Immature natural killer cell (primary cell): ENCODE measurements around the gene RGS9. TPM values are rescaled to one million over a fixed set of nuclear protein-coding genes. Genes with fewer than 3 reads are reported as not detected.

ENCODE experiments used
- DNase-seq, 3 donors: peaks; one replicate each; pipeline ENCODE4 v3.0.0; 2022; ENCODE audit warnings: mixed read lengths in 1 of 3
- H3K27ac Mint-ChIP-seq, 6 donors: one replicate each; pipeline ENCODE4 v1.8.0; 2020; ENCODE audit warnings: mixed read lengths in 6 of 6, mild to moderate bottlenecking in 5 of 6, inconsistent platforms in 4 of 6, moderate library complexity in 3 of 6
- H3K27me3 Mint-ChIP-seq, 3 donors: one replicate each; pipeline ENCODE4 v1.8.0; 2020 to 2021; ENCODE audit warnings: low read depth in 3 of 3, mild to moderate bottlenecking in 3 of 3, mixed read lengths in 3 of 3, moderate library complexity in 3 of 3, inconsistent platforms in 1 of 3
- H3K36me3 Mint-ChIP-seq, 3 donors: one replicate each; pipeline ENCODE4 v1.8.0; 2020; ENCODE audit warnings: mixed read lengths in 3 of 3, inconsistent platforms in 2 of 3, mild to moderate bottlenecking in 2 of 3
- H3K4me1 Mint-ChIP-seq, 2 donors: one replicate each; pipeline ENCODE4 v1.8.0; 2020; ENCODE audit warnings: inconsistent platforms in 2 of 2, mild to moderate bottlenecking in 2 of 2, mixed read lengths in 2 of 2, moderate library complexity in 1 of 2
- H3K4me3 Mint-ChIP-seq, 5 donors: one replicate each; pipeline ENCODE4 v1.8.0; 2020; ENCODE audit warnings: mild to moderate bottlenecking in 5 of 5, mixed read lengths in 5 of 5, inconsistent platforms in 3 of 5, moderate library complexity in 3 of 5
- H3K9me3 Mint-ChIP-seq, 6 donors: one replicate each; pipeline ENCODE4 v1.8.0; 2020; ENCODE audit warnings: mild to moderate bottlenecking in 6 of 6, mixed read lengths in 6 of 6, inconsistent platforms in 4 of 6, moderate library complexity in 3 of 6
- polyA plus RNA-seq, 3 donors: library from polyadenylated mRNA; unstranded; fragments of 300-500 nt; fragmentation: Illumina TruSeq; gene quantifications; one replicate each; pipeline ENCODE4 v1.2.3, GENCODE V29; 2021

RGS9 gene
- polyA plus RNA-seq, 3 donors from 2014 or later = 16.9 to 30.3 (median 17.5) TPM

DNA sequence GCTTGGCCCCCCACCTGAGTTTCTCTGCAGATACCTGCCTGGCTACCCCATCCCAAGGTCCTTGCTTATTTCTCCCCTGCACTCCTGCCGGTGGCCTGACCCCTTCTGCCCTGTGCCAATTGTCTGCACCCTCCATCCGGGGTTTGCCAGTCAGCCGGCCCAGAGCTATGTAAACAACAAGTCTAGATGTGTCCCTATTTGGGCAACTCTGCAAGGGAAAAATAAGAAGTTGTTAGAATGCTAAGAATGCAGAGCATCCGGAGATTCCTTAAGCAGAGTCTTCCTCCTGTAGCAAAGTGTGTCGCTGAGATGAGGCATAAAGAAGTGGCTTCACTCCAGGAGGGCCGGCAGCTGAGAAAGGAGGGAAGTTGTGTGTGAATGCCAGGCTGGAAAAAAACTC lies 46.6 kb downstream of the RGS9 start:
- Mint-ChIP-seq H3K9me3 (no peaks in the 10 kb centered on the region), H3K27ac (peak overlapping the region; percentile 4 to 85 (median 63)), H3K4me1 (peaks cover 52 to 64% of the 10 kb centered on the region in 2 donors)

DNA sequence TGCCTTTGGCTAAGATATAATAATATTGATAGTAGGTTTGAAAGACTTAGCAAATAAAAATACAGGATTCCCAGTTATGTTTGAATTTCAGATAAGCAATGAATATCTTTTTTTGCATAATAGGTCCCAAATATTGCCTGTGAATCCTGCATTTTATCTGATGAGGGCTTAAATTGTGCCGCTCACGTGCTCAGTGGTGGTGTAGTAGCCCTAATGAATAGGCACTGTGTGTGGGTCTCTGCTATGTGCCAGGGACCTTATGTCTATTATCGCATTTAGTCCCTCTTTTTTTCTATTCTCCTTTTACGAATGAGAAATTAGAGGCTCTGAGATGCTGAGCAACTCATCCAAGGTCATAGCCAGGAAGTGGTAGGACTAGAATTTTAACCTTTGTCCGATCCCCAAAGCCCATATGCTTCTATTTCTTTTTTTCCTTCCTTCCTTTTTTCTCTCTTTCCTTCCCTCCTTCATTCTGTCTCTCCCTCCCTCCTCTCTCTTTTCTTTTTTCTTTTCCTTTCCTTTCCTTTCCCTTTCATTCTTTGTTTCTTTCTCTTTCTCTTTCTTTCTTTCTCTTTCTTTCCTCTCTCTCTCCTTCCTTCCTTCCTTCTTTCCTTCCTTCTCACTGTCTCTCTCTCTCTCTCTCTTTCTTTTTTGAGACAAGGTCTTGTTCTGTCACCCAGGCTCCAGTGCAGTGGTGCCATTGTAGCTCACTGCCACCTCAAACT lies 47.2 kb downstream of the RGS9 start:
- peak overlapping the region in 5 of 6 donors; percentile 44 to 88 (median 84) for H3K27ac Mint-ChIP-seq
- peaks cover 45 to 58% of the 10 kb centered on the region in 2 donors for H3K4me1 Mint-ChIP-seq
- peaks cover 0 to 9% (median 7%) of the 10 kb centered on the region in 3 donors for H3K36me3 Mint-ChIP-seq

More for the DNA sequence above, 46.6 kb downstream of the RGS9 start:
- DNase-seq = no peak
- H3K36me3 Mint-ChIP-seq = peaks cover 0 to 4% (median under 1%) of the 10 kb centered on the region in 3 donors
- peak overlapping the region in 1 of 5 donors; percentile 21 for H3K4me3 Mint-ChIP-seq
- H3K27me3 Mint-ChIP-seq = peaks cover 5 to 15% (median 7%) of the 10 kb centered on the region in 3 donors

DNA sequence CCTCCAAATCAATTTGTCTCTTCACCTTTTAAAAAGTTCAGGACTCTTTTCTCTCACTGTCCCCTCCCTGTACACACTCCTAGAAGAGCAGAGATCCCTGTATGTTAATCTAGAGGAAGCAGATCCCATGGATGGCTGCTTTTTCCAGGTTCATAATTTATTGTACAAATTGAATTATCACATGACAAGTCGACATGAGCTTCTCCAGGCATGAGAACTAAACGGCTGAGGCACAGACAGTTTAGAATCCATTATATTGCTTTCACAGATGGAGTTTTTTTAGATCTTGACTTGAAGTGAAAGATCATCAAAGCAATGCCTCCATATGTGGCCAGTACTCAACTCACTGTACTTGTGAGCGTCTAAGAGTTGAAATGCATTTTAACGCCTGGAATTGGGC lies 47.9 kb downstream of the RGS9 start:
- Mint-ChIP-seq H3K36me3 (peaks cover 0 to 13% (median 12%) of the 10 kb centered on the region in 3 donors), H3K27me3 (peaks cover 0 to 6% (median 3%) of the 10 kb centered on the region in 3 donors), H3K27ac (peak overlapping the region in 5 of 6 donors; percentile 20 to 88 (median 61)), H3K9me3 (no peaks in the 10 kb centered on the region), H3K4me1 (peaks cover 39 to 51% of the 10 kb centered on the region in 2 donors), H3K4me3 (peak overlapping the region in 1 of 5 donors; percentile 8)
- DNase-seq = no peak

More for the DNA sequence above, 47.2 kb downstream of the RGS9 start:
- no peak for DNase-seq
- peaks cover 5 to 13% (median 5%) of the 10 kb centered on the region in 3 donors for H3K27me3 Mint-ChIP-seq
- H3K9me3 Mint-ChIP-seq = no peaks in the 10 kb centered on the region
- H3K4me3 Mint-ChIP-seq = no peak overlapping the region

DNA sequence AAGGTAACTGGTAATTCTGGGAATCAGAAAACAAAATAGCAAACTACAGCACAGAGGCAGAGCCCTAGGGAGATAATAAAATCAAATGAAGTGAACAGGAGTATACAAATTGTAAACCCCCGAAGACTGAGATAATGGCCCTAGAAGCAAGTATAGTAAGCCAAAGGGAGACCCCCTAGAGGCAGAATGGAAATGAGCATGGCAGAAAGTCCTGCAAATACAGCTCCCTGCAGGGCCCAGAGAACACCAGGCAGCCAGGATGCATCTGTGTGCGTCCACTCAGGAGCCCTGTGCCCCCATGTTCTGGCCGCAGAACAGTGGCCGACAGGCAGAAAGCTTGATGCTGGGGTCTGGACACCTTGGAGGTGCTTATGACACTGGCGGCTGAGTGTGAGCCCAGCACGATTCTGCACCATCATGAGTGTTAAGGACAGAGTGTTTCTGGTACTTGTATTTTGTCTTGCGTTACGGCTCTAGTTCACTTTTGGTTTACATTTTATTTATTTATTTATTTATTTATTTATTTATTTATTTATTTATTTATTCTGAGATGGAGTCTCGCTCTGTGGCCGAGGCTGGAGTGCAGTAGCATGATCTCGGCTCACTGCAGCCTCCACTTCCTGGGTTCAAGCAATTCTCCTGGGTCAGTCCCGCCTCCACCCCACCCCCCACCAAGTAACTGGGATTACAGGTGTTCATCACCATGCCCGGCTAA lies 48.7 kb downstream of the RGS9 start:
- Mint-ChIP-seq H3K36me3 (peaks cover 0 to 19% (median 14%) of the 10 kb centered on the region in 3 donors), H3K4me1 (peaks cover 31 to 43% of the 10 kb centered on the region in 2 donors), H3K27ac (no peak overlapping the region), H3K9me3 (no peaks in the 10 kb centered on the region), H3K27me3 (peaks cover 0 to 6% (median 3%) of the 10 kb centered on the region in 3 donors), H3K4me3 (no peak overlapping the region)
- DNase-seq = no peak

DNA sequence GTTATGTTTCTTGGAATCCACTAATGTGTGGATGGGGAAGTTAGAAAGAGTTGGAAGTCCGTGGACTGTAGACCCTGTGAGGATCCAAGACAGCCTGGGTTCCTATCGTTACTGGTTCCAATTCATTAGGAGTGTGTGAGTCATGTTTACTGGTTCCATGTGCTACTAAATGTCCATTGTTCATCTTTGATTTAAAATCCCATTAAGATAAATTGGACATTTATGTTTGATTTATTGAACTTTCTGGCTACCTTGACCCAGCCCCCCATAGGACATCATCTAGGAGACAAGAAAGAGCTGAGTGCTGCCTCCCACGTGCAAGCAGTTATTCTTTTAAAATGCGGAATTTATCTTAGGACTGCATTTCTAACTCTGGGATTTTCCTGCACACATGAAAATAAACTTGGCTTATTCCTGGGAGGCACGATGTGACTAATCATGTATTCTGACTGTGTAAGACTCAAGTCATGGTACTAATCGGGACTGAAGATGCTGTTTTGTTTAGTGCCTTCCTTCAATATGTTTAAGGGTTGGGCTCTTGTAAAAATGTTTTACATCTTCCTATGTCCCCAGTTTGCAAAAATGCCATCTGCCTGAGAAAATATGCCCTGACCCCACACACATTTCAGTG lies 53.4 kb downstream of the RGS9 start:
- no peak overlapping the region for H3K27ac Mint-ChIP-seq
- H3K27me3 Mint-ChIP-seq = peaks cover 0 to 2% (median 0%) of the 10 kb centered on the region in 3 donors
- H3K36me3 Mint-ChIP-seq = peaks cover 5 to 29% (median 28%) of the 10 kb centered on the region in 3 donors
- no peaks in the 10 kb centered on the region for H3K4me1 Mint-ChIP-seq
- H3K9me3 Mint-ChIP-seq = no peaks in the 10 kb centered on the region
- H3K4me3 Mint-ChIP-seq = no peak overlapping the region
- no peak for DNase-seq

DNA sequence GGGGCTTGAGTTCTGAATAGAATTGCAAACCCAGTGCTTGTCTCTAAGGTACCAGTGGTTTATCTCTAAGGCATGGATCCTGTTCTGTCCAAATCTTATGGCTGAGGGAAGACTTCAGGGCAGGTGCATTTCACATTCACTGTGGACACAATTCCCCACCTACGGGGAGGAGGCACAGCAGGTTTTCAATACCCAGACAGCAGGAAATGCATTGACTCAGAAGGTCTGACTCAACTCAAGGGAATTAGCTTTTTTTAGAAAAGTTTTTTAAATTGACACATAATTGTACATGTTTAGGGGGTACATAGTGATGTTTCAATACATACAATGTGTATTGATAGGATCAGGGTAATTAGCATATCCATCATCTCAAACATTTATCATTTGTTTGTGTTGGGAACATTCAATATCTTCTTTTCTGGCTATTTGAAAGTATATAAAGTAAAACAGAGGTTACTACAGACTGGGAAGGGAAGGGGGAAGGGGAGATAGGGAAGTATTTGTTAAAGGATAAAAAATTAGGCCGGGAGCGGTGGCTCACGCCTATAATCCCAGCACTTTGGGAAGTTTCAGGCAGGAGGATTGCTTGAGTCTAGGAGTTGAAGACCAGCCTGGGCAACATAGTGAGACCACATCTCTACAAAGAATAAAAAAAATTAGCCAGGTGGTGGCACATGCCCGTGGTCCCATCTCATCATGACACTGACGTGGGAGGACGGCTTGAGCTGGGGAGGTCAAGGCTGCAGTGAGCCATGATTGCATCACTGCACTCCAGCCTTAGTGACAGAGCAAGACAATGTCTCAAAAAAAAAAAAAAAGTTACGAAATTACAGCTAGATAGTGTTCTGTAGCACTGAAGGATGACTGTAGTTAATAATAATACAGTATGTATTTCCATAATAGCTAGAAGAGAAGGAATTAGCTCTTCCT lies 54.9 kb downstream of the RGS9 start:
- H3K4me3 Mint-ChIP-seq = no peak overlapping the region
- no peak for DNase-seq
- H3K27ac Mint-ChIP-seq = peak overlapping the region in 3 of 6 donors; percentile 20 to 62 (median 53)
- H3K36me3 Mint-ChIP-seq = peaks cover 5 to 29% (median 28%) of the 10 kb centered on the region in 3 donors
- H3K4me1 Mint-ChIP-seq = no peaks in the 10 kb centered on the region
- no peaks in the 10 kb centered on the region for H3K9me3 Mint-ChIP-seq
- H3K27me3 Mint-ChIP-seq = no peaks in the 10 kb centered on the region

DNA sequence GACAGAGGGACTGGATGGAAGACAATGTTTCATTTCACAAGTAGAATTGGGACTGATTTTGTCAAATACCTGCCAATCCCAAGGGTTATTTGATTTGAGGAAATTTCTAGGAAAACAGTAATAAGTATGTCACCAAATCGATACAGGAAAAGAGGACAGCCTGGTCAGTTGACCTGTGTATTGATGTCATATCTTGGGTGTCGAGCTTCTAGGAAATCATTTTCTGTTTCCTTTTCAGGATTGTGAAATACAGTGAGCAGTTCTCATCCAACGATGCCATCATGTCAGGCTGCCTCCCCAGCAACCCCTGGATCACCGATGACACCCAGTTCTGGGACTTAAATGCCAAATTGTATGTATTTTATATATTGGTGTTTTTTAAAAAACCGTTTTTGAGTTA lies 56.1 kb downstream of the RGS9 start:
- Mint-ChIP-seq H3K9me3 (no peaks in the 10 kb centered on the region), H3K36me3 (peaks cover 5 to 29% (median 28%) of the 10 kb centered on the region in 3 donors), H3K4me3 (no peak overlapping the region), H3K27me3 (no peaks in the 10 kb centered on the region), H3K27ac (no peak overlapping the region), H3K4me1 (peaks cover under 1 to 1% of the 10 kb centered on the region in 2 donors)
- no peak for DNase-seq

DNA sequence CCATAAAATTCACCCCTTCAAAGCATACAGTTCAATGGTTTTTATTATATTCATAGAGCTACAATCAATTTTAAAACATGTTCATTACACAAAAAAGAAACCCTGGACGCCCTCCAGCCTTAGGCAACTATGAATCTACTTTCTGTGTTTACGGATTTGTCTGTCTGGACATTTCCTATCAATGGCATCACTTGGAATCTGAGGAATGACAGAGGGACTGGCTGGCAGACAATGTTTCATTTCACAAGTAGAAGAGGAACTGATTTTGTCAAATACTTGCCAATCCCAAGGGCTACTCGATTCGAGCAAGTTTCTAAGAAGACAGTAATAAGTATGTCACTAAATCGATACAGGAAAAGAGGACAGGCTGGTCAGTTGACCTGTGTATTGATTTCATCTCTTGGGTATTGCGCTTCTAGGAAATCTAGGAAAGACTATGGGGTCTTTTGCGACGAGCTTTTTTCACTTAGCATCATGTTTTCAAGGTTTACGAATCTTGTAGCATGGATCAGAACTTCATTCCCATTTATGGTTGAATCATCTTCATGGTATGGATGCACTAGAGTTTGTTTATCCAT lies 56.6 kb downstream of the RGS9 start:
- no peak overlapping the region for H3K4me3 Mint-ChIP-seq
- peaks cover 5 to 28% (median 27%) of the 10 kb centered on the region in 3 donors for H3K36me3 Mint-ChIP-seq
- no peak for DNase-seq
- no peaks in the 10 kb centered on the region for H3K27me3 Mint-ChIP-seq
- peaks cover 5 to 6% of the 10 kb centered on the region in 2 donors for H3K4me1 Mint-ChIP-seq
- H3K27ac Mint-ChIP-seq = peak overlapping the region in 5 of 6 donors; percentile 22 to 47 (median 29)
- no peaks in the 10 kb centered on the region for H3K9me3 Mint-ChIP-seq

DNA sequence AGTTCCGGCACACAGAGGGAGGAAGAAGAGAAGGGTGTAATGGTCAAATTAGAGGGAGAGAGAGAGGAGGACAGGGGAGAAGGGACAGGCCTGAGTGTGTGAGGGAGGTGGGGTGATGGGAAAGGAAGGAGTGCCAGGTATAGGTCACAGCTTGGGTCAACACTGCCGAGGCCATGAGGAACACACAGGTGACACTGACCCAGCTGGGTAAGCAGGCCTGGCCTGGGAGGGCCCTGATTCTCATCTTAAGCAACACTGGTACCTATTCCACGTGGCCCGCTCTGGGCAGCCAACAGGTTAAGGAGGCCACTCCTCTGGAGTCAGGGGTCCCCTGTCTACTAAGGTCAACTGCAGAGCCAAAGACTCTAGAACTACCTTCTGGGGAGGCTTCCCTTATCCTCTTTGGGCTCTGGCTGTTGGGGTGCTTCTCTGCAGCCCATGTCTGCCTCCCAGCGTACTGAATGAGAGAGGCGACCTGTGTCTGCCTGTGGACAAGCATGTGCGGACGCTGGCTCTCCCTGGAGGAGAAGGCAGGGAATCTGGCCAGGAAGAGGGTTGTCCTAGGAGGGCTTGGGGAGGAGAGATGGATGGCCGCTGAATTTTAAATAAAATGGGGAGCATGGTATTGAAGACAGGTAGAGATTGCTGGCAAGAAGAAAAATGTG lies 57.6 kb downstream of the RGS9 start:
- peak overlapping the region in 3 of 6 donors; percentile 22 to 29 (median 24) for H3K27ac Mint-ChIP-seq
- peaks cover 5 to 21% (median 17%) of the 10 kb centered on the region in 3 donors for H3K36me3 Mint-ChIP-seq
- DNase-seq = no peak

DNA sequence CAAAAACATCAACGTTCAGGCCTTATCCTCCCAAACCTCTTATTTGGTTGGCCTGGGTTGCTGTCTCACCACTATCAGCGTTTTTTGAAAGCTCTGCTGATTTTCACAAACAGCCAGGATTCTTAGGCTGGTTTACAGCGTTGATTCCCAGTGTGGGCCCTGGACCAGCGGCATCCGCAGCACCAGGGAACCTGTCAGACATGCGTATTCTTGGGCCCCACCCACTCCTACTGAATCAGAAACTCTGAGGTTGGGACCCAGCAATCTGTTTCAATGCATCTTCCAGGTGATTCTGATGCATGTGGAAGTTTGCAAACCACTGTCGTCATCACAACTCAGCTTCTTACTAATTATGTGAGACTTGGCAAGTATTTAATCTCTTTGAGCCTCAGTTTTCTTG lies 58.5 kb downstream of the RGS9 start:
- Mint-ChIP-seq H3K36me3 (peaks cover 5 to 15% (median 14%) of the 10 kb centered on the region in 3 donors), H3K4me1 (peaks cover 5 to 9% of the 10 kb centered on the region in 2 donors), H3K27me3 (no peaks in the 10 kb centered on the region), H3K4me3 (no peak overlapping the region), H3K9me3 (no peaks in the 10 kb centered on the region), H3K27ac (peak overlapping the region in 1 of 6 donors; percentile 29)
- DNase-seq = no peak

More for the DNA sequence above, 57.6 kb downstream of the RGS9 start:
- no peak overlapping the region for H3K4me3 Mint-ChIP-seq
- no peaks in the 10 kb centered on the region for H3K9me3 Mint-ChIP-seq
- H3K27me3 Mint-ChIP-seq = no peaks in the 10 kb centered on the region
- peaks cover 5 to 9% of the 10 kb centered on the region in 2 donors for H3K4me1 Mint-ChIP-seq

DNA sequence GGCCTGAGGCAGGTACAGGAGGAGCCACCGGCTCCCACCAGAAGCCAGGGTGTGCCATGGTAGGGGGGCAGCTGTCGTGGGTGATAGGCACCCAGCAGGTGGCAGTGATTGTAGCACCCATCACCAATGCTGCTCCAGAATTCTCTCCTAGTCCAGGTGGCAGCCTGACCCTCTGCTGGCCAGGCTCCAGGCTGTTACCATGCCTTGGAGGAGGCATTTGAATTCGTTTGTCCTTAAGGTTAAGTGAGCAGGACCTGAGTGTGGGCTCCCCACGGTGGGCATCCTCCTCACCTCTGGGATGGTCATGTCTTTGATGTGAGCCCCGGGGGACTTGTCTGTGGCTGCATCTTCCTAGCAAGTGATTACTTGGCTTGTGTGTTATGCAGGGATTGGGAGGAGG lies 59.4 kb downstream of the RGS9 start:
- H3K4me1 Mint-ChIP-seq = peaks cover 5 to 9% of the 10 kb centered on the region in 2 donors
- H3K9me3 Mint-ChIP-seq = no peaks in the 10 kb centered on the region
- no peak for DNase-seq

DNA sequence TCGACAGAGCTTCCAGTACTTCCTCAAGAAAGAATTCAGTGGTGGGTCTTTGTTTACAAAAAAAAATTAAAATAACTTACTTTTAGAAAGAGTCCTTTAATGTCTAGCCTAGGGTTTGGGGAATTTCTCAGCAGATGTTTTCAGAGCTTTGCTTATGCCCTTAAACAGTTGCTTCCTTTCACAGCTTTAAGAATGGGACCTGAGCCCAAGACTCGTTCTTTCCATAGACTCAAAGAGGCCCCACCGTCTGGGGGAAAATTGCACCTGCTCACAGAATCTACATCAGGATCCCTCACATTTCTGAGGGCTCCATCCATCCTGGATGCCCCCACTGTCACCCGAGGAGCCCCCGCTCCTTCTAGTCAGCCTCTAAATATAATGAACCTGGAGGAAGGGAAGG lies 60.0 kb downstream of the RGS9 start:
- peaks cover 5 to 9% of the 10 kb centered on the region in 2 donors for H3K4me1 Mint-ChIP-seq
- no peak for DNase-seq
- peaks cover 7 to 24% (median 11%) of the 10 kb centered on the region in 3 donors for H3K36me3 Mint-ChIP-seq
- peak overlapping the region in 2 of 6 donors; percentile 60 to 61 for H3K27ac Mint-ChIP-seq
- no peak overlapping the region for H3K4me3 Mint-ChIP-seq
- no peaks in the 10 kb centered on the region for H3K27me3 Mint-ChIP-seq
- no peaks in the 10 kb centered on the region for H3K9me3 Mint-ChIP-seq

More for the DNA sequence above, 59.4 kb downstream of the RGS9 start:
- no peak overlapping the region for H3K4me3 Mint-ChIP-seq
- H3K36me3 Mint-ChIP-seq = peaks cover 5 to 23% (median 14%) of the 10 kb centered on the region in 3 donors
- peak overlapping the region in 1 of 6 donors; percentile 45 for H3K27ac Mint-ChIP-seq
- H3K27me3 Mint-ChIP-seq = no peaks in the 10 kb centered on the region
